ENCODE data around the gene NDNF.

NDNF gene

GRCh38 chr4:121014544-121014943 lies 57.8 kb downstream of the NDNF start:
- no peak for DNase-seq (ENCODE audit: low spot score)

GRCh38 chr4:121011780-121012340 lies 60.5 kb downstream of the NDNF start:
- no peak for DNase-seq (ENCODE audit: low spot score)

- no peak for DNase-seq (ENCODE audit: low spot score)
These were observed 61.2 kb downstream of the NDNF start for GRCh38 chr4:121011138-121011537.

- no peak for DNase-seq (ENCODE audit: low spot score)
These were observed 62.5 kb downstream of the NDNF start for GRCh38 chr4:121009578-121010478.

- no peak for DNase-seq (ENCODE audit: low spot score)
These were observed 64.7 kb downstream of the NDNF start for GRCh38 chr4:121007660-121008059.

GRCh38 chr4:121003863-121004262 lies 68.5 kb downstream of the NDNF start:
- DNase-seq (ENCODE audit: low spot score): no peak

- DNase-seq (ENCODE audit: low spot score): no peak
These were observed 76.9 kb downstream of the NDNF start for GRCh38 chr4:120995266-120996010.

- DNase-seq (ENCODE audit: low spot score): no peak
These were observed 77.8 kb downstream of the NDNF start for GRCh38 chr4:120994521-120994920.

- no peak for DNase-seq (ENCODE audit: low spot score)
These were observed 80.5 kb downstream of the NDNF start for GRCh38 chr4:120991885-120992284.

- no peak for DNase-seq (ENCODE audit: low spot score)
These were observed 82.1 kb downstream of the NDNF start for GRCh38 chr4:120990246-120990645.

Data from CD4-positive, alpha-beta T cell treated with Interleukin-2 at 100 ng/mL for 4 hours (primary cell).